ENCODE results near the gene KIAA0232. TPM values are rescaled to one million over a fixed set of nuclear protein-coding genes. Genes with fewer than 3 reads are reported as not detected.

The KIAA0232 gene
- total RNA-seq, 1 experiment from 2014 or later, result 28.5 TPM

DNA sequence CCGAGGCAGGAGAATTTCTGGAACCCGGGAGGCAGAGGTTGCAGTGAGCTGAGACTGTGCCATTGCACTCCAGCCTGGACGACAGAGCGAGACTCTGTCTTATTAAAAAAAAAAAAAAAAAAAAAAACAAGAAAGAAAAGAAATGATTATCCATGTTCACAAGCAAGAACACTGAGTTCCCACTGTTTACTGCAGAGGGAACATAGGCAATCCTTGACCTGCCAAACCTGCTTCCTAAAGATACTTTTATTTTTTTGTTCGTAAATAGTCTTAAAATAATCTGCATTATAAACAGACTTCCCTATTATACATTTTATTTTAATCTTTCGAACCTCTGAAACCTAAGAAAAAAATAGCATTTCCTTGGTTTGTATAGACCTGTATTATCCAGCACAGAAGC, 76.5 kb downstream of the KIAA0232 start:
- Histone ChIP-seq H4K8ac (replicated peaks; ENCODE audit: insufficient read length, low read depth, low read length) (no peak overlapping the region), H4K91ac (ENCODE audit: insufficient read length, low read depth, low read length) (no peak overlapping the region), H3K23me2 (ENCODE audit: insufficient read length, low read depth, low read length, poor library complexity, severe bottlenecking) (no peaks in the 10 kb centered on the region), H2BK120ac (ENCODE audit: low read depth, low read length, poor library complexity, severe bottlenecking) (no peak overlapping the region), H2AK5ac (ENCODE audit: insufficient read length, low read length) (no peak overlapping the region), H3K18ac (ENCODE audit: insufficient read length, low read depth, low read length) (no peak overlapping the region), H4K20me1 (ENCODE audit: control insufficient read depth, insufficient read depth, insufficient read length) (no peaks in the 10 kb centered on the region), H4K5ac (ENCODE audit: insufficient read length, low read depth, low read length) (no peak overlapping the region), H3K56ac (ENCODE audit: insufficient read length, low read depth, low read length) (no peak overlapping the region), H2BK20ac (ENCODE audit: low read depth, low read length, poor library complexity, severe bottlenecking) (no peak overlapping the region), H3K4me2 (ENCODE audit: insufficient read depth, insufficient read length, low read length) (no peak overlapping the region), H3T11ph (ENCODE audit: low read length) (no peak overlapping the region), H3K14ac (ENCODE audit: insufficient read depth, low read length) (no peak overlapping the region), H3K79me1 (ENCODE audit: insufficient read depth, low read depth, low read length, poor library complexity, severe bottlenecking) (no peaks in the 10 kb centered on the region), H3K4ac (ENCODE audit: low read depth, low read length) (no peak overlapping the region), H3K9me3 (ENCODE audit: control insufficient read depth, low read depth, low read length) (no peaks in the 10 kb centered on the region), H2BK15ac (ENCODE audit: low read depth, low read length) (no peak overlapping the region), H2BK5ac (ENCODE audit: insufficient read length, low read length) (no peak overlapping the region), H3K79me2 (ENCODE audit: insufficient read depth, low read length) (0 out of 2 replicates have a peak, but pooled peaks cover 2% of the 10 kb centered on the region), H2AFZ (ENCODE audit: low read length) (no peak overlapping the region), H3K27ac (ENCODE audit: insufficient read length, low read depth, low read length) (no peak overlapping the region), H3K9ac (ENCODE audit: extremely low read depth, insufficient read length, low read length) (no peak overlapping the region), H2BK12ac (ENCODE audit: insufficient read length, low read depth, low read length) (no peak overlapping the region), H3K4me1 (ENCODE audit: insufficient read depth, low read length) (peaks cover 2% of the 10 kb centered on the region; the same call in 1 of the 2 replicates), H3K27me3 (ENCODE audit: insufficient read depth, low read length) (no peaks in the 10 kb centered on the region), H3K23ac (ENCODE audit: insufficient read length, low read depth, low read length) (no peak overlapping the region)
- Mint-ChIP-seq H3K4me1 (peaks cover 5 to 6% of the 10 kb centered on the region in 2 experiments), H3K27ac (no peak overlapping the region), H3K27me3 (ENCODE audit: low read depth) (no peaks in the 10 kb centered on the region), H3K4me3 (no peak overlapping the region), H3K36me3 (ENCODE audit: insufficient read depth in 1 of 3, low read depth in 3 of 3) (peaks cover 18 to 41% (median 40%) of the 10 kb centered on the region in 3 experiments; a peak in 6 of 7 replicates), H3K9me3 (no peaks in the 10 kb centered on the region)
- no peak for DNase-seq
- TF ChIP-seq, protein P1, sequence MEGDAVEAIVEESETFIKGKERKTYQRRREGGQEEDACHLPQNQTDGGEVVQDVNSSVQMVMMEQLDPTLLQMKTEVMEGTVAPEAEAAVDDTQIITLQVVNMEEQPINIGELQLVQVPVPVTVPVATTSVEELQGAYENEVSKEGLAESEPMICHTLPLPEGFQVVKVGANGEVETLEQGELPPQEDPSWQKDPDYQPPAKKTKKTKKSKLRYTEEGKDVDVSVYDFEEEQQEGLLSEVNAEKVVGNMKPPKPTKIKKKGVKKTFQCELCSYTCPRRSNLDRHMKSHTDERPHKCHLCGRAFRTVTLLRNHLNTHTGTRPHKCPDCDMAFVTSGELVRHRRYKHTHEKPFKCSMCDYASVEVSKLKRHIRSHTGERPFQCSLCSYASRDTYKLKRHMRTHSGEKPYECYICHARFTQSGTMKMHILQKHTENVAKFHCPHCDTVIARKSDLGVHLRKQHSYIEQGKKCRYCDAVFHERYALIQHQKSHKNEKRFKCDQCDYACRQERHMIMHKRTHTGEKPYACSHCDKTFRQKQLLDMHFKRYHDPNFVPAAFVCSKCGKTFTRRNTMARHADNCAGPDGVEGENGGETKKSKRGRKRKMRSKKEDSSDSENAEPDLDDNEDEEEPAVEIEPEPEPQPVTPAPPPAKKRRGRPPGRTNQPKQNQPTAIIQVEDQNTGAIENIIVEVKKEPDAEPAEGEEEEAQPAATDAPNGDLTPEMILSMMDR (conservative IDR thresholded peaks at IDR 0.05), result no peak
- WGBS (ENCODE audit: extremely low coverage, insufficient read length, low lambda C conversion rate), result 100% methylated on average over 1 of the region's 6 CpGs

Data from H9 (cell line).